Pancreas (tissue), 10 donors: ENCODE data around the gene CTNNA3. TPM values are rescaled to one million over a fixed set of nuclear protein-coding genes. Genes with fewer than 3 reads are reported as not detected.
A peak's percentile ranks its signal among the peaks of the same experiment; 100 is the strongest.

Experiments
- ATAC-seq, 4 donors: fragments of 200-7000 bp; cut with Tn5 transposase; one replicate each; pipeline versions ENCODE4 v1.8.0 to v1.9.1; 2020; ENCODE audit warnings: mild to moderate bottlenecking in 4 of 4, moderate library complexity in 4 of 4
- DNase-seq, 6 donors: peaks; one replicate each; pipeline ENCODE4 v3.0.0-alpha.2; 2020
- FAIRE-seq: peaks from 2 replicates; lab custom pipeline; 2012; peaks lifted over from hg19 to GRCh38; lab: Jason Lieb, UNC
- H3K27ac ChIP-seq, 4 donors: fragments of 200-600 bp; sonication (generic); 1 replicate in 3 of 4; 2 replicates in 1 of 4; pipeline versions ENCODE4 v1.5.0 to v1.8.0; 2020
- H3K27me3 ChIP-seq, 4 donors: fragments of 200-600 bp; one replicate each; pipeline ENCODE4 v1.8.0; 2021
- H3K36me3 ChIP-seq, 3 donors: fragments of 200-600 bp; sonication (generic) in 1 of 3; one replicate each; pipeline versions ENCODE4 v1.5.0 to v1.8.0; 2020 to 2021
- H3K4me1 ChIP-seq, 3 donors: fragments of 200-600 bp; one replicate each; pipeline ENCODE4 v1.8.0; 2021
- H3K4me3 ChIP-seq, 4 donors: fragments of 200-600 bp; sonication (generic) in 2 of 4; one replicate each; pipeline versions ENCODE4 v1.5.0 to v1.8.0; 2020 to 2021
- H3K9me3 ChIP-seq, 4 donors: fragments of 200-600 bp; one replicate each; pipeline ENCODE4 v1.8.0; 2021
- WGBS, 2 donors: extraction: QIAGEN DNeasy Blood & Tissue Kit; methylation state at CpG; one replicate each; pipeline ENCODE4 v1.1.7; 2013; 5-methylcytosine and 5-hydroxymethylcytosine counted together
- intact Hi-C, 3 donors: fragments of 100-400 bp; cut with DNase I; formaldehyde crosslinking; loops; one replicate each; pipeline versions ENCODE4 v1.11.1 to v1.14.2; 2022
- polyA plus RNA-seq, 2 donors: library from polyadenylated mRNA; stranded (reverse); fragments of 200-250 nt; gene quantifications; one replicate each; pipeline ENCODE4 v1.2.3, GENCODE V29; 2013
- total RNA-seq, 6 donors: library from RNA; stranded (reverse); fragmentation: NEBNext Ultra II Directional in 4 of 6; extraction: Animal tissue kit (Norgen Biotek cat#: 25700) in 4 of 6; gene quantifications; one replicate each; pipeline versions ENCODE4 v1.2.1 to v1.2.4, GENCODE V29; 2021 to 2023
- TF ChIP-seq, protein P1 (sequence below), 4 donors: fragments of 200-600 bp; sonication (generic) in 3 of 4; IDR thresholded peaks; one replicate each; pipeline versions ENCODE4 v1.5.0 to v1.8.0; 2021; ENCODE audit warnings: antibody characterized with exemption in 4 of 4
- donor health status: healthy with polysubstance abuse.
- donor health status: DM: no; HTN: no; CAD: no; lungs with moderate emphysema.
- donor health status: DM: no; HTN: no; CAD: no.
- donor health status: control.
- donor health status: control.
- donor health status: Bipolar disorder and iron deficiency.
- donor health status: DM: yes; HTN: yes; CAD: no.
- donor health status: DM: no; HTN: no; CAD: no.
- donor health status: DM: no; HTN: no; CAD: no.
- donor health status: DM: yes; HTN: yes; CAD: no.

Gene CTNNA3
- total and polyA plus RNA-seq, 8 donors: 0.02 to 0.83 (median 0.21) TPM

DNA sequence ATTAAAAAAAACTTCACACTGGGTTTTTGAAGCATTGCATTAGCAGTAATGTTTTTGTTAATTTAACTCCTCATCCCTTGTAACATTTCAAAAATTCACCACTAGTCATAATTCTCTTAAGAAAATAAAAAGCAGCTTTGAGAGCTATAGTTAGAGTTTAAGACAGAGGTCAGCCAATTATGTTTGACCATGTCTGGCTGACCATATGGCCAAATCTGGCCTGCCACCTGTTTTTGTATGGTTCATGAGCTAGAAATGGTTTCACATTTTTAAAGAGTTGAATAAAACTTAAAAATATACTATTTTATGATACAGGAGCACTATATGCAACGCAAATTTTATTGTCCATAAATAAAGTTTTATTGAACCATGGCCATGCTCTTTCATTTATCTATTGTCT lies 843.2 kb downstream of the CTNNA3 start:
- ATAC-seq (no peak), FAIRE-seq (no peak), DNase-seq (no peak)
- TF ChIP-seq, protein P1, sequence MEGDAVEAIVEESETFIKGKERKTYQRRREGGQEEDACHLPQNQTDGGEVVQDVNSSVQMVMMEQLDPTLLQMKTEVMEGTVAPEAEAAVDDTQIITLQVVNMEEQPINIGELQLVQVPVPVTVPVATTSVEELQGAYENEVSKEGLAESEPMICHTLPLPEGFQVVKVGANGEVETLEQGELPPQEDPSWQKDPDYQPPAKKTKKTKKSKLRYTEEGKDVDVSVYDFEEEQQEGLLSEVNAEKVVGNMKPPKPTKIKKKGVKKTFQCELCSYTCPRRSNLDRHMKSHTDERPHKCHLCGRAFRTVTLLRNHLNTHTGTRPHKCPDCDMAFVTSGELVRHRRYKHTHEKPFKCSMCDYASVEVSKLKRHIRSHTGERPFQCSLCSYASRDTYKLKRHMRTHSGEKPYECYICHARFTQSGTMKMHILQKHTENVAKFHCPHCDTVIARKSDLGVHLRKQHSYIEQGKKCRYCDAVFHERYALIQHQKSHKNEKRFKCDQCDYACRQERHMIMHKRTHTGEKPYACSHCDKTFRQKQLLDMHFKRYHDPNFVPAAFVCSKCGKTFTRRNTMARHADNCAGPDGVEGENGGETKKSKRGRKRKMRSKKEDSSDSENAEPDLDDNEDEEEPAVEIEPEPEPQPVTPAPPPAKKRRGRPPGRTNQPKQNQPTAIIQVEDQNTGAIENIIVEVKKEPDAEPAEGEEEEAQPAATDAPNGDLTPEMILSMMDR (IDR thresholded peaks at IDR 0.05): no peak
- WGBS, 2 donors: 75 to 95% methylated on average over 1 of the region's 1 CpG
- H3K9me3 ChIP-seq: no peaks in the 10 kb centered on the region
- H3K27me3 ChIP-seq: no peaks in the 10 kb centered on the region
- H3K27ac ChIP-seq: no peak overlapping the region
- intact Hi-C loops: no loop called here
- no peaks in the 10 kb centered on the region for H3K36me3 ChIP-seq
- H3K4me1 ChIP-seq: no peaks in the 10 kb centered on the region
- no peak overlapping the region for H3K4me3 ChIP-seq

DNA sequence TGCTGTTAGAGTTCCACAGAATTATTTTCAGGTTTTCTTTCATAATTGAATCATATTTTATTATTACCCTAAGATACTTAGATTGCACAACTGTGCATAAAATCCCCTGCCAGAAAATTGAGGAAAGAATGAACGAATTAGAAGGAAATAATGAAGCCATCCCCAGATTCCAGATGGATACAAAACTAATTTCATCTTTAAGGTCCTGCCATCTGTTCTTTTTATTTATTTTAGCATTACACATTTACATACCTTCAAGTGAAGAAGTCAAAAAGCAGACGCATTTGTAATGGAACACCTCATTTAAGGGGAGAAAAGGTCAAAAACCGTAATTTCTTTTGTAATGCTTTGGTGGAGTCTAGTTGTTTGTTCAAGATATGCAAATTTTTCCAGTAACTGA lies 847.1 kb downstream of the CTNNA3 start:
- H3K4me1 ChIP-seq: no peaks in the 10 kb centered on the region
- WGBS, 2 donors: 61 to 80% methylated on average over 3 of the region's 3 CpGs
- no peak overlapping the region for H3K27ac ChIP-seq
- no peak overlapping the region for H3K4me3 ChIP-seq
- TF ChIP-seq, protein P1 (IDR thresholded peaks at IDR 0.05): no peak
- DNase-seq (no peak), FAIRE-seq (no peak), ATAC-seq (no peak)
- H3K27me3 ChIP-seq: no peaks in the 10 kb centered on the region
- no peaks in the 10 kb centered on the region for H3K36me3 ChIP-seq
- intact Hi-C loops: no loop called here
- no peaks in the 10 kb centered on the region for H3K9me3 ChIP-seq

DNA sequence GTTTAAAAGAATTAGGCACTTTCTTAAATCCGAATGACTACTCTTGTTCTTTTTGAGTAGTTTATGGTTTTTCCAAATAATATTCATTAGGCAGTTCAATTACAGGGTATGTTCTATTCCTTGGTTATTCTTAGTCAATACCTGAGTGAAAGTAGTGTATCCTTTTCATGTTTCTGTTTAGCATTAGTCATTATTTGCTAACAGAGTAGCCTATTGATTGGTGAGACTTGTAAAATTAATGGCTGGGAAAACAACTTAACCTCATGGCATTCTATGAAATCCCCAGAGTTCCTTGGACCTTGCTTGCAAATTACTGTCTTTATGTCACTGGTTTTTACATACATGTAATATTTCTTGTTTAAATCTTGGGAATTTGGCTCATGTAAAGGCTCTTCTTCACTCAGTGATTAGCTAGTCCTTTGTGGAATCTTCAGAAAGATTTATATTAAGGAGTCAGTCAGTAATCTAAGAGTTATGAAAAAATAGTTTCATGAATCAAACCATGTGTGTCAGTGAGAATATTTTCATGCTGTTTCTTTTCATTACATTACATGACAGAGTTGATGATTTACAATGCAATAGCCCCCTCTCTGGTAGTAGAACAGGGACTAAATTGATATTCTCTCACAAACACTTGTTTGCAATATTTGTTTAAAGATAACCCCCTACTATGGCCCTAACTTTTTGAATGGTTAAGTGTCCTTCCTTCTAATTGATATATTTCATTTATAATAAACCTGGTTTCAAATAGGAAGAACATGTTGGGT lies 851.6 kb downstream of the CTNNA3 start:
- ATAC-seq: no peak
- Histone ChIP-seq H3K4me1 (no peaks in the 10 kb centered on the region), H3K9me3 (no peaks in the 10 kb centered on the region), H3K27me3 (no peaks in the 10 kb centered on the region), H3K4me3 (no peak overlapping the region), H3K36me3 (no peaks in the 10 kb centered on the region), H3K27ac (no peak overlapping the region)
- no peak for FAIRE-seq
- 46 to 55% methylated on average over 1 of the region's 1 CpG for WGBS, 2 donors
- TF ChIP-seq, protein P1 (IDR thresholded peaks at IDR 0.05): no peak
- no peak for DNase-seq
- intact Hi-C loops: no loop called here

DNA sequence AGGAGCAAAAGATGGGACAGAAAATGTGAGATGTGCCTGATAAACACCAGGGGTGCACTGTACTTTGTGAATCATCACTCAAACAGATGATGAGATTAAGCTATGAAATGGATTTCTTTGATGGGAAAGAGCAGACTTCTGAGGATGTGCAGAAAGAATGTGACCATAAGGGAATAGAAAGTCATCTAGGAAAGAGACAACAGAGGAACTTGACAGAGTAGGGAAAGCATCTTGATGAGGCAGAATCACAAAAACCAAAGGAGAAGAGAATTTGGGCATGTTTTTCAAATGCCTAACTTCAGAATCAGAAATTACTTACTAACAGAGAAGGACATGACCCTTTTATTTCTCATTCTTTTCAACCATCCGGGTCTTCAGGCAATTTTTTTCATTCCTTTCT lies 852.6 kb downstream of the CTNNA3 start:
- DNase-seq: no peak
- 36 to 62% methylated on average over 1 of the region's 1 CpG for WGBS, 2 donors
- no peak overlapping the region for H3K4me3 ChIP-seq
- no peak overlapping the region for H3K27ac ChIP-seq
- no peaks in the 10 kb centered on the region for H3K4me1 ChIP-seq
- no peaks in the 10 kb centered on the region for H3K36me3 ChIP-seq
- intact Hi-C loops: no loop called here
- no peak for ATAC-seq
- no peak for FAIRE-seq
- no peaks in the 10 kb centered on the region for H3K9me3 ChIP-seq
- no peaks in the 10 kb centered on the region for H3K27me3 ChIP-seq
- TF ChIP-seq, protein P1 (IDR thresholded peaks at IDR 0.05): no peak

DNA sequence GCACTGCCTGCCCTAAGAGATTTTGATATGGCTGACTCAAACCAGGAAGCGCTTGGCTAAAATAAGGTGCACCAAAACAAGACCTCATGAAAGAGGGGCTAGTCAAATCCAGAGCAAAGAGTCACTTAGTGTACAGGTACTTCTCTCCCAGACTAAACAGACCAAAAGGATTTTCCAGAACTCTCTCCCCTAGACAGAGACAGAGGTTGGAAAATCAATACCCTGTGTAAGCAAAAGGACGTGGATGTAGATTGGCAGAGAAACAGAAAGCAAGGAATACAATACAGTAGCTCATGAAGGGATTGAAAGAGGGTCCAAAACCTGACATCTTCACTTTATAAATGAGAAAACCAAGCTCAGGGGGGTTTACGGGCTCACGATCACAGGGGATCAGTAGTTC lies 853.1 kb downstream of the CTNNA3 start:
- TF ChIP-seq, protein P1 (IDR thresholded peaks at IDR 0.05): no peak
- no peak for DNase-seq
- H3K4me3 ChIP-seq: no peak overlapping the region
- intact Hi-C loops: no loop called here
- 51 to 59% methylated on average over 4 of the region's 4 CpGs for WGBS, 2 donors
- H3K27ac ChIP-seq: no peak overlapping the region
- FAIRE-seq: no peak
- no peaks in the 10 kb centered on the region for H3K36me3 ChIP-seq
- no peaks in the 10 kb centered on the region for H3K9me3 ChIP-seq
- H3K27me3 ChIP-seq: no peaks in the 10 kb centered on the region
- H3K4me1 ChIP-seq: no peaks in the 10 kb centered on the region
- peak in 2 of 4 donors; percentile 21 for ATAC-seq
